Kidney (tissue), 14 donors: ENCODE measurements around the gene DPCD. TPM values are rescaled to one million over a fixed set of nuclear protein-coding genes. Genes with fewer than 3 reads are reported as not detected.
A peak's percentile ranks its signal among the peaks of the same experiment; 100 is the strongest.

Experiments
- DNase-seq, 5 donors: peaks; one replicate each; pipeline ENCODE4 v3.0.0-alpha.2; 2013 to 2020
- FAIRE-seq: peaks from 2 replicates; lab custom pipeline; 2012; peaks lifted over from hg19 to GRCh38; lab: Jason Lieb, UNC
- H3K27ac ChIP-seq, 2 donors: one replicate each; pipeline ENCODE4 v1.7.0; 2013; ENCODE audit warnings: low read depth in 2 of 2, low read length in 2 of 2, inconsistent platforms in 1 of 2
- H3K27me3 ChIP-seq: one replicate; pipeline ENCODE4 v1.7.1; 2013; ENCODE audit warnings: low read length, inconsistent platforms; ENCODE audit not compliant: control insufficient read depth, insufficient read depth
- H3K36me3 ChIP-seq, 3 donors: one replicate each; pipeline versions ENCODE4 v1.7.0 to v1.7.1; 2013; ENCODE audit warnings: low read length in 3 of 3, control low read depth in 1 of 3, inconsistent platforms in 1 of 3; ENCODE audit not compliant: insufficient read depth in 3 of 3, control insufficient read depth in 2 of 3
- H3K4me1 ChIP-seq, 3 donors: one replicate each; pipeline versions ENCODE4 v1.7.0 to v1.7.1; 2013; ENCODE audit warnings: low read length in 3 of 3, inconsistent platforms in 1 of 3, low read depth in 1 of 3; ENCODE audit not compliant: control insufficient read depth in 2 of 3, insufficient read depth in 2 of 3
- H3K4me3 ChIP-seq, 3 donors: one replicate each; pipeline versions ENCODE4 v1.7.0 to v1.8.1; 2013; ENCODE audit warnings: low read length in 3 of 3, control low read depth in 1 of 3, inconsistent platforms in 1 of 3
- H3K9ac ChIP-seq, 3 donors: one replicate each; pipeline versions ENCODE4 v1.7.0 to v1.7.1; 2013; ENCODE audit warnings: low read length in 3 of 3, control low read depth in 1 of 3, inconsistent platforms in 1 of 3
- H3K9me3 ChIP-seq, 3 donors: one replicate each; pipeline versions ENCODE4 v1.7.0 to v1.7.1; 2013; ENCODE audit warnings: low read length in 3 of 3, control low read depth in 1 of 3, inconsistent platforms in 1 of 3; ENCODE audit not compliant: control insufficient read depth in 2 of 3, insufficient read depth in 1 of 3
- intact Hi-C: fragments of 100-400 bp; cut with DNase I; formaldehyde crosslinking; loops from one replicate; pipeline ENCODE4 v1.11.1; 2022
- polyA plus RNA-seq: library from polyadenylated mRNA; stranded (reverse); fragments of 350-450 nt; fragmentation: Illumina TruSeq; extraction: RNeasy Lipid Tissue Mini Kit (QIAGEN cat#74804); gene quantifications from one replicate; pipeline ENCODE4 v1.2.3, GENCODE V29; 2014; ENCODE audit warnings: low read depth, low replicate concordance; ENCODE audit not compliant: insufficient read depth
- total RNA-seq: library from RNA; stranded (reverse); fragmentation: NEBNext Ultra II Directional; extraction: Animal tissue kit (Norgen Biotek cat#: 25700); gene quantifications from one replicate; pipeline ENCODE4 v1.2.1, GENCODE V29; 2021
- TF ChIP-seq, protein P1 (sequence below): IDR thresholded peaks from 3 replicates; pipeline ENCODE4 v1.5.1; 2012; ENCODE audit warnings: mild to moderate bottlenecking, moderate library complexity, borderline replicate concordance; ENCODE audit not compliant: insufficient read depth; ENCODE audit errors: extremely low read depth
- donor health status: control.
- donor health status: control.
- donor health status: control.
- donor health status: control.
- donor health status: control.
- donor health status: DM: yes; HTN: yes; CAD: no.
- donor health status: Normal renal cell carcinoma (clear cell type).

DPCD gene
- total and polyA plus RNA-seq, 2 donors from 2014 or later, result 26.4 to 63.1 TPM

DNA sequence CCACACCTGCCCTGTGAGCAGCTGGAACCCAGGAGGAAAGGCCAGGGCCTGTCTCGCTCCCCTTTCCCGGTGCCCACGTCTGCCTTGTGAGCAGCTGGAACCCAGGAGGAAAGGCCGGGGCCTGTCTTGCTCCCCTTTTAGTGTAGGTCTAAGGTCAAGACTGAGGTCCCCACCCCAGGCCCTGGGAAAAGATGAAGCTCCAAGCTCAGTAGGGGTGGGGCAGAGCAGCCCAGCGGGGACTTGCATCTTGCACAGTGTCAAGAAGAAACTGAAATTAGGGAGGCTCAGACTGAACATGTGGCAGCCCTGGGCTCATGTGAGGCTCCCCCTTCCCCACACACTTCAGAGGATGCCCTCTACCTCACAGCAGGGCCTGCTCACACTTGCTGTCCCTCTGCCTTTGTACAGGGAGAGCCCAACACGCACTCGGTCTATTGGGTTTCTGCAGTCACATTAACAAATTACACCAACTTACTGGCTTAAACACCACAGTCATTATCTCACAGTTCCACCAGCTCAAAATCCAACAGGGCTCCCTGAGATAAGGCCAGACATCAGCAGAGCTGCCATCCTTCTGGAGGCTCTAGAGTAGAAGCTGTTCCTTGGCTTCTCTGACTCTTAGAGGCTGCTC lies 12.4 kb upstream of the DPCD start:
- no peak for DNase-seq
- peaks cover 0 to 10% (median 5%) of the 10 kb centered on the region in 3 donors for H3K9me3 ChIP-seq
- no peak overlapping the region for H3K9ac ChIP-seq
- no peak overlapping the region for H3K27ac ChIP-seq
- H3K4me1 ChIP-seq, result peaks cover 0 to 3% (median 0%) of the 10 kb centered on the region in 3 donors
- no peaks in the 10 kb centered on the region for H3K27me3 ChIP-seq
- H3K4me3 ChIP-seq, result no peak overlapping the region
- intact Hi-C loops, result no loop called here
- TF ChIP-seq, protein P1, sequence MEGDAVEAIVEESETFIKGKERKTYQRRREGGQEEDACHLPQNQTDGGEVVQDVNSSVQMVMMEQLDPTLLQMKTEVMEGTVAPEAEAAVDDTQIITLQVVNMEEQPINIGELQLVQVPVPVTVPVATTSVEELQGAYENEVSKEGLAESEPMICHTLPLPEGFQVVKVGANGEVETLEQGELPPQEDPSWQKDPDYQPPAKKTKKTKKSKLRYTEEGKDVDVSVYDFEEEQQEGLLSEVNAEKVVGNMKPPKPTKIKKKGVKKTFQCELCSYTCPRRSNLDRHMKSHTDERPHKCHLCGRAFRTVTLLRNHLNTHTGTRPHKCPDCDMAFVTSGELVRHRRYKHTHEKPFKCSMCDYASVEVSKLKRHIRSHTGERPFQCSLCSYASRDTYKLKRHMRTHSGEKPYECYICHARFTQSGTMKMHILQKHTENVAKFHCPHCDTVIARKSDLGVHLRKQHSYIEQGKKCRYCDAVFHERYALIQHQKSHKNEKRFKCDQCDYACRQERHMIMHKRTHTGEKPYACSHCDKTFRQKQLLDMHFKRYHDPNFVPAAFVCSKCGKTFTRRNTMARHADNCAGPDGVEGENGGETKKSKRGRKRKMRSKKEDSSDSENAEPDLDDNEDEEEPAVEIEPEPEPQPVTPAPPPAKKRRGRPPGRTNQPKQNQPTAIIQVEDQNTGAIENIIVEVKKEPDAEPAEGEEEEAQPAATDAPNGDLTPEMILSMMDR, result no peak
- FAIRE-seq, result no peak
- H3K36me3 ChIP-seq, result peaks cover 0 to 6% (median 0%) of the 10 kb centered on the region in 3 donors

DNA sequence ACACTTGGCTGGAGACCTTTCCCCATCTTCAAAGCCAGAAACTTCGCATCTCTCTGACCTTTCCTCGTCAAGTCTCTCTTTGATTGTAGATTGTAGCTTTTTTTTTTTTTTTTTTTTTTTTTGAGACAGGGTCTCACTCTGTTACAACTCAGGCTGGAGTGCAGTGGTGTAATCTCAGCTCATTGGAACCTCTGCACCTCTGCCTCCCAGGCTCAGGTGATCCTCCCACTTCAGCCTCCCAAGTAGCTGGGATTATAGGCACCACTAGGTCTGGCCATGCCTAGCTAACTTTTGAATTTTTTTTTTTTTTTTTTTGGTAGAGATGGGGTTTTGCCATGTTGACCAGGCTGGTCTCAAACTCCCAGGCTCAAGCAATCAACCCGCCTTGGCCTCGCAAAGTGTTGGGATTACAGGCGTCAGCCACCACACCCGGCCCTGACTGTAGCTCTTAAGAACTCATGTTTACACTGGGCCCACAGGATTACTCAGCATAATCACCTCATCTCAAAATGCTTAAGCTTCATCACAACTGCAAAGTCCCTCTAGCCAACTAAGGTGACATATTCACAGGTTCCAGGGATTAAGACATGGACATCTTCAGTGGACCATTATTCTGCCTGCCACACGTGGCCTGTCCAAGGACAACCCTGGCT lies 11.8 kb upstream of the DPCD start:
- intact Hi-C loops, result no loop called here
- no peaks in the 10 kb centered on the region for H3K4me1 ChIP-seq

DNA sequence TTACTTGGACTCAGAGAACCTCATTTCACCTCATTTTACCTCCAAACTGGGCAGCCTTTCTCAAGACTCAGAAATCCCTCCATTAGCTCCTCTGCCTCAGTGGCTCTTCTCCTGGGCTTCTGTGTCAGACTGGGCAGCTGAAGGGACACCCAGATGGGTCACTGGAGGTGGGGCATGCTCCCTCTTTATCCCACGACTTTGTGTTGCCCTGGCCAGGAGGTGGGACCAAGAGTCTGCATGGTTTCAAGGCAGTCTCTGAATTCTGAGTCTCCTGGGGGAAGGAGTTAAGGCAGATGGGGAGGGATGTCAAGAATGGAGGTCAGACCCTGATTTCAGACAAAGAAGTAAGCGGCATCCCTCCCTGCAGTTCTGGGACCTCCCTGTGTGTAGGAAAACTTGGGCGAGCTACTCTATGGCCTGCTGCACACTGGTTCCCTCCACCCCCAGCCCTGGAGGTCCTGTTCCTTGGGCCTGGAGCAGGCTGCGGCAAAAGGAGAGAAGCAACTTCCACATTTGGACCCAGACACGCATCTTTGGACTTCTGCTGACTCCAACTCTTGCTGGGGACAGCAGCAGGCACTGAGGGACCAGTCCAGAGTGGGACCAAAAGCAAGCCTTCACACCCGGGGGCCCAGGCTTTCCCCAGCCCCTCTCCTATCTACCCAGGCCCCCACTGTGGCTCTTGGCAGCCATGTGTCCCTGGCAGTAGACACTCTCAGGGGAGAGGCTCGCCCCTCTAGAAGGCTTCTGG lies 10.8 kb upstream of the DPCD start:
- TF ChIP-seq, protein P1, result no peak
- Histone ChIP-seq H3K9ac (no peak overlapping the region), H3K27me3 (no peaks in the 10 kb centered on the region), H3K4me1 (no peaks in the 10 kb centered on the region), H3K9me3 (peaks cover 0 to 10% (median 5%) of the 10 kb centered on the region in 3 donors), H3K27ac (no peak overlapping the region), H3K36me3 (peaks cover 0 to 10% (median 0%) of the 10 kb centered on the region in 3 donors), H3K4me3 (no peak overlapping the region)
- DNase-seq (peak in 1 of 5 donors; percentile 45), FAIRE-seq (no peak)
- intact Hi-C loops, result no loop called here

More for the DNA sequence above, 11.8 kb upstream of the DPCD start:
- Histone ChIP-seq H3K4me3 (no peak overlapping the region), H3K27ac (no peak overlapping the region), H3K9me3 (peaks cover 0 to 10% (median 5%) of the 10 kb centered on the region in 3 donors), H3K27me3 (no peaks in the 10 kb centered on the region), H3K9ac (no peak overlapping the region), H3K36me3 (peaks cover 0 to 9% (median 0%) of the 10 kb centered on the region in 3 donors)
- FAIRE-seq, result no peak
- TF ChIP-seq, protein P1, result no peak
- no peak for DNase-seq
